ENCODE data around the gene NCAPD3. TPM values are rescaled to one million over a fixed set of nuclear protein-coding genes. Genes with fewer than 3 reads are reported as not detected.

NCAPD3 gene
- total and polyA plus RNA-seq, 9 of the 15 experiments (the other 6 are each of a cell fraction or from before 2014, with no cell fraction given): 23.6 to 80.6 (median 58.6) TPM

DNA sequence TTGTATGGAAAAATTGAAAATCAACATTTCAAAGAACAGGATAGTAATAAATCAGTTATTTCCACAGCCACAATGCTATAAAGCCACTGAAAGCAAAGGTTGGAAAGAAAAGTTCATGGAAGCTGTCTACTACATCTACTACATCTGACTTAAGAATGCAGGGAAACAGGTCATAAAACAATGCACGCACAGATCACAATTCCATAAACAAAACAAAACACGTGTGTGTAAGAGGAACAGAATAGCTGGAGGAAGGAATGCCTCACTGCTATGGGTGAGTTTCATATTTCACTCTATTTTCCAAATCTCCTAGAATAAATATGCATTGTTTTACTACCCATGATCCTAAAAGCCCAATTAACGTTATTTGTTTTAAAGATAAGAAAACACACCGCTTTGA lies 66.3 kb downstream of the NCAPD3 start:
- Histone ChIP-seq H3K36me3 (ENCODE audit: control insufficient read depth, insufficient read depth, low read length) (peaks cover 99% of the 10 kb centered on the region), H3K4me2 (ENCODE audit: insufficient read depth, low read length) (no peak overlapping the region), H3K9me1 (ENCODE audit: control insufficient read depth, insufficient read depth, low read length) (no peaks in the 10 kb centered on the region), H4K20me1 (replicated peaks; ENCODE audit: control insufficient read depth, insufficient read depth, low read length) (no peaks in the 10 kb centered on the region), H3K27me3 (ENCODE audit: control insufficient read depth in 2 of 2, insufficient read depth in 2 of 2, low read length in 2 of 2) (no peaks in the 10 kb centered on the region), H3K4me1 (replicated peaks in 1 of 2; ENCODE audit: control insufficient read depth in 2 of 2, insufficient read depth in 2 of 2, low read length in 2 of 2) (no peaks in the 10 kb centered on the region), H2AFZ (ENCODE audit: low read depth, low read length) (no peak overlapping the region), H3K79me2 (ENCODE audit: control insufficient read depth, insufficient read depth, low read length) (no peaks in the 10 kb centered on the region), H3K4me3 (no peak overlapping the region), H3K27ac (ENCODE audit: extremely low read depth, low read depth, low read length) (no peak overlapping the region), H3K9ac (ENCODE audit: insufficient read depth in 1 of 2, low read depth in 2 of 2, low read length in 2 of 2) (no peak overlapping the region), H3K9me3 (replicated peaks; ENCODE audit: control insufficient read depth, insufficient read depth, low read depth, low read length) (no peaks in the 10 kb centered on the region)
- ChIA-PET POLR2A (interaction anchor here (0.6 kb wide), 1 partner anchor 16 kb away, joined by 3 read pairs; no protein-coding TSS in a partner anchor), CTCF (ENCODE audit: low intra/inter-chr PET ratio) (no interaction called here)
- ATAC-seq: no peak
- FAIRE-seq: no peak
- no peak for DNase-seq (ENCODE audit: extremely low read depth in 1 of 4, low spot score in 3 of 4)
- BruUV-seq (replicated peaks): no TSS peak
- 80% methylated on average over 4 of the region's 4 CpGs for WGBS (ENCODE audit: insufficient coverage, low coverage, missing lambda C conversion rate)
- TF ChIP-seq ZNF23 (CRISPR knock-in tag; IDR thresholded peaks at IDR 0.05): no peak
- in situ Hi-C loops (cut with MboI) (no loop called here), intact Hi-C loops (cut with micrococcal nuclease) (no loop called here)

- POLR2A ChIA-PET: no interaction called here
- DNase-seq (ENCODE audit: extremely low read depth in 1 of 4, low spot score in 3 of 4): no peak
- H2AFZ ChIP-seq (ENCODE audit: low read depth, low read length): no peak overlapping the region
- no peak for FAIRE-seq
- CTCF ChIA-PET (ENCODE audit: low intra/inter-chr PET ratio): no interaction called here
- H3K9ac ChIP-seq (ENCODE audit: insufficient read depth in 1 of 2, low read depth in 2 of 2, low read length in 2 of 2): no peak overlapping the region
- no peaks in the 10 kb centered on the region for H3K9me1 ChIP-seq (ENCODE audit: control insufficient read depth, insufficient read depth, low read length)
- peaks cover 97% of the 10 kb centered on the region for H3K36me3 ChIP-seq (ENCODE audit: control insufficient read depth, insufficient read depth, low read length)
- no peaks in the 10 kb centered on the region for H3K4me1 ChIP-seq (replicated peaks in 1 of 2; ENCODE audit: control insufficient read depth in 2 of 2, insufficient read depth in 2 of 2, low read length in 2 of 2)
- no peak for ATAC-seq
- no peaks in the 10 kb centered on the region for H4K20me1 ChIP-seq (replicated peaks; ENCODE audit: control insufficient read depth, insufficient read depth, low read length)
- H3K4me3 ChIP-seq: no peak overlapping the region
- H3K4me2 ChIP-seq (ENCODE audit: insufficient read depth, low read length): no peak overlapping the region
- no peaks in the 10 kb centered on the region for H3K9me3 ChIP-seq (replicated peaks; ENCODE audit: control insufficient read depth, insufficient read depth, low read depth, low read length)
- H3K27ac ChIP-seq (ENCODE audit: extremely low read depth, low read depth, low read length): no peak overlapping the region
- in situ Hi-C loops (cut with MboI): no loop called here
- no TSS peak for BruUV-seq (replicated peaks)
- intact Hi-C loops (cut with micrococcal nuclease): no loop called here
- TF ChIP-seq U2AF1 (optimal IDR thresholded peaks at IDR 0.05; ENCODE audit: low read depth, low read length): no peak
- TF ChIP-seq SRSF7 (optimal IDR thresholded peaks at IDR 0.05; ENCODE audit: low read depth, low read length): no peak
- no peak for TF ChIP-seq ZNF639 (CRISPR knock-in tag; conservative IDR thresholded peaks at IDR 0.05 in 1 of 2, IDR thresholded peaks at IDR 0.05 in 1 of 2)
- no peak for TF ChIP-seq ZC3H4 (CRISPR knock-in tag; IDR thresholded peaks at IDR 0.05; ENCODE audit: borderline replicate concordance)
- no peak for TF ChIP-seq MCM5 (IDR thresholded peaks at IDR 0.05; ENCODE audit: low read depth)
- TF ChIP-seq ZFP91 (CRISPR knock-in tag; IDR thresholded peaks at IDR 0.05): no peak
- TF ChIP-seq CEBPB (tag; IDR thresholded peaks at IDR 0.05): no peak
- no peak for TF ChIP-seq FOXM1 (IDR thresholded peaks at IDR 0.05; ENCODE audit: low read depth)
- TF ChIP-seq FOXM1 (CRISPR knock-in tag; IDR thresholded peaks at IDR 0.05; ENCODE audit: low read depth): no peak
- H3K79me2 ChIP-seq (ENCODE audit: control insufficient read depth, insufficient read depth, low read length): no peaks in the 10 kb centered on the region
- 96% methylated on average over 20 of the region's 28 CpGs for WGBS (ENCODE audit: insufficient coverage, low coverage, missing lambda C conversion rate)
- no peaks in the 10 kb centered on the region for H3K27me3 ChIP-seq (ENCODE audit: control insufficient read depth in 2 of 2, insufficient read depth in 2 of 2, low read length in 2 of 2)
These were observed 67.6 kb downstream of the NCAPD3 start for GRCh38 chr11:134155946-134156865.
